ENCODE data around the gene GPRC5C. TPM values are rescaled to one million over a fixed set of nuclear protein-coding genes. Genes with fewer than 3 reads are reported as not detected.

The GPRC5C gene
- total and polyA plus RNA-seq, 8 donors = 38.2 to 106 (median 49.9) TPM

DNA sequence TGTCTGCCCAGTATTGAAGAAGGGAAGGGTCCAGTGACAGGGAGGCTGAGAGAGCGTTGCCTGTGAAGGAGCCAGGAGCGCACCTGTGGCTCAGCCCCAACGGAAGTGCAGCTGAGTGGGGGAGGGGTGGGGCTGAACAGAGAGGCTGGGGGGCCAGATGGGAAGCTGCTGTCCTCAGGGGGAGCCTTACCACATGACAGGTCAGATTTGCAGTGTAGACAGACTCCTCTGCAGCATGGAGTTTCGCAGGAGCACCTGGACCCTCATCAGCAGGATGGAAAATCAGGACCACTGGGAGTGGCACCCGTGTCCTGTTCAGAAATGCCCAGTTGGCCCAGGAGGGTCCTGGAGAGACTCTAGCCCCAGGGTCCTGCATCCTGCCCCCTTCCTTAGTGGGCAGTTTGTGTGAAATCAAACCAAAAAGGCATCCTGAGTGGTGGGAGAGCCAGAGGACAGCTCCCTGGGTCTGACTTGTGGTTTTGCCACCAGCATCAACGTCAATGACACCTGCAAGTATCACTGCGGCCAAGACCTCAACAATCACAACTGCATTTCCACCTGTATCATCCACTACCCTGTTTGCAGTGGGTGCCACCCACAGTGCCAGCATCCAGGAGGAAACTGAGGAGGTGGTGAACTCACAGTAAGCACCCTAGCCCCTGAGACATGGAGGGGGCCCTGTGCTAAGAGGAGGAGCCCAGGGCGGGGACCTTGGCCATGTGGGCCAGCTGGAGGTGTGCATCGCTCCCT, 42.3 kb downstream of the GPRC5C start:
- ATAC-seq (no peak), DNase-seq (no peak), FAIRE-seq (no peak)
- Histone ChIP-seq H3K9me3 (no peaks in the 10 kb centered on the region), H3K27ac (no peak overlapping the region), H3K36me3 (no peaks in the 10 kb centered on the region), H3K27me3 (no peaks in the 10 kb centered on the region), H3K4me3 (no peak overlapping the region), H3K4me1 (no peaks in the 10 kb centered on the region)
- WGBS, 2 donors = 58 to 71% methylated on average over 9 of the region's 9 CpGs
- TF ChIP-seq, protein P1, sequence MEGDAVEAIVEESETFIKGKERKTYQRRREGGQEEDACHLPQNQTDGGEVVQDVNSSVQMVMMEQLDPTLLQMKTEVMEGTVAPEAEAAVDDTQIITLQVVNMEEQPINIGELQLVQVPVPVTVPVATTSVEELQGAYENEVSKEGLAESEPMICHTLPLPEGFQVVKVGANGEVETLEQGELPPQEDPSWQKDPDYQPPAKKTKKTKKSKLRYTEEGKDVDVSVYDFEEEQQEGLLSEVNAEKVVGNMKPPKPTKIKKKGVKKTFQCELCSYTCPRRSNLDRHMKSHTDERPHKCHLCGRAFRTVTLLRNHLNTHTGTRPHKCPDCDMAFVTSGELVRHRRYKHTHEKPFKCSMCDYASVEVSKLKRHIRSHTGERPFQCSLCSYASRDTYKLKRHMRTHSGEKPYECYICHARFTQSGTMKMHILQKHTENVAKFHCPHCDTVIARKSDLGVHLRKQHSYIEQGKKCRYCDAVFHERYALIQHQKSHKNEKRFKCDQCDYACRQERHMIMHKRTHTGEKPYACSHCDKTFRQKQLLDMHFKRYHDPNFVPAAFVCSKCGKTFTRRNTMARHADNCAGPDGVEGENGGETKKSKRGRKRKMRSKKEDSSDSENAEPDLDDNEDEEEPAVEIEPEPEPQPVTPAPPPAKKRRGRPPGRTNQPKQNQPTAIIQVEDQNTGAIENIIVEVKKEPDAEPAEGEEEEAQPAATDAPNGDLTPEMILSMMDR (IDR thresholded peaks at IDR 0.05) = no peak
- intact Hi-C loops (cut with DNase I) = no loop called here

GRCh38 chr17:74475189-74475588, 43.3 kb downstream of the GPRC5C start:
- no peaks in the 10 kb centered on the region for H3K36me3 ChIP-seq
- TF ChIP-seq, protein P1 (IDR thresholded peaks at IDR 0.05) = no peak
- no peak overlapping the region for H3K4me3 ChIP-seq
- H3K27me3 ChIP-seq = no peaks in the 10 kb centered on the region
- intact Hi-C loops (cut with DNase I) = no loop called here
- DNase-seq (no peak), ATAC-seq (no peak), FAIRE-seq (no peak)
- 75 to 80% methylated on average over 4 of the region's 4 CpGs for WGBS, 2 donors
- no peak overlapping the region for H3K27ac ChIP-seq
- H3K9me3 ChIP-seq = no peaks in the 10 kb centered on the region
- H3K4me1 ChIP-seq = no peaks in the 10 kb centered on the region

DNA sequence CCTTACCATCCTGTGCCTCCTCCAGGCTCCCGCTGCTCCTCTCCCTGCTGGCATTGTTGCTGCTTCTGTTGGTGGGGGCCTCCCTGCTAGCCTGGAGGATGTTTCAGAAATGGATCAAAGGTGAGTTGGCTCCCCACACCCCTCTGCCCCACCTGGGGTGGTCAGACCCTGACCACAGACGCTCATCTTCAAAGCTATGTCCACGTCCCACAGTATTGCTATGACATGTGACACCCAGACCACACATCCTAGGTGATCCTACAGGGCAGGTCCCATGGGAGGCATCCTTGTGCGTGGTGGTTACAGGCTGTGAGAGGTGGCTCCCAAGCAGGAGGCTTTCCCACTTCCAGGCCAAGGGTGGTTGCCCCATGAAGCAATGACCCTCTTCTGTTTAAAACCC, 45.5 kb downstream of the GPRC5C start:
- 79 to 83% methylated on average over 4 of the region's 4 CpGs for WGBS, 2 donors

GRCh38 chr17:74478420-74479100, 46.7 kb downstream of the GPRC5C start:
- Histone ChIP-seq H3K27me3 (no peaks in the 10 kb centered on the region), H3K4me1 (no peaks in the 10 kb centered on the region), H3K4me3 (no peak overlapping the region), H3K9me3 (no peaks in the 10 kb centered on the region), H3K27ac (no peak overlapping the region), H3K36me3 (no peaks in the 10 kb centered on the region)
- ATAC-seq (peak in 2 of 4 donors; percentile 58 to 82), FAIRE-seq (no peak), DNase-seq (peak in 1 of 6 donors; percentile 47)
- intact Hi-C loops (cut with DNase I) = no loop called here
- WGBS, 2 donors = 49 to 60% methylated on average over 6 of the region's 6 CpGs
- TF ChIP-seq, protein P1 (IDR thresholded peaks at IDR 0.05) = no peak

More for the DNA sequence above, 45.5 kb downstream of the GPRC5C start:
- intact Hi-C loops (cut with DNase I) = no loop called here
- Histone ChIP-seq H3K4me3 (no peak overlapping the region), H3K36me3 (no peaks in the 10 kb centered on the region), H3K27me3 (no peaks in the 10 kb centered on the region), H3K4me1 (no peaks in the 10 kb centered on the region), H3K9me3 (no peaks in the 10 kb centered on the region), H3K27ac (no peak overlapping the region)
- no peak for ATAC-seq
- TF ChIP-seq, protein P1 (IDR thresholded peaks at IDR 0.05) = no peak
- DNase-seq = no peak
- FAIRE-seq = no peak

- H3K4me3 ChIP-seq = no peak overlapping the region
- no peaks in the 10 kb centered on the region for H3K9me3 ChIP-seq
- DNase-seq (no peak), FAIRE-seq (no peak), ATAC-seq (no peak)
- H3K36me3 ChIP-seq = no peaks in the 10 kb centered on the region
- H3K27ac ChIP-seq = no peak overlapping the region
- TF ChIP-seq, protein P1 (IDR thresholded peaks at IDR 0.05) = no peak
- no peaks in the 10 kb centered on the region for H3K27me3 ChIP-seq
- 61 to 68% methylated on average over 8 of the region's 8 CpGs for WGBS, 2 donors
- intact Hi-C loops (cut with DNase I) = no loop called here
- no peaks in the 10 kb centered on the region for H3K4me1 ChIP-seq
Observed at GRCh38 chr17:74480290-74480689, 48.4 kb downstream of the GPRC5C start.
